ENCODE data around the gene DIP2B. TPM values are rescaled to one million over a fixed set of nuclear protein-coding genes. Genes with fewer than 3 reads are reported as not detected.

Gene DIP2B
- total RNA-seq, 2 experiments from 2014 or later: 17.0 to 24.1 TPM

DNA sequence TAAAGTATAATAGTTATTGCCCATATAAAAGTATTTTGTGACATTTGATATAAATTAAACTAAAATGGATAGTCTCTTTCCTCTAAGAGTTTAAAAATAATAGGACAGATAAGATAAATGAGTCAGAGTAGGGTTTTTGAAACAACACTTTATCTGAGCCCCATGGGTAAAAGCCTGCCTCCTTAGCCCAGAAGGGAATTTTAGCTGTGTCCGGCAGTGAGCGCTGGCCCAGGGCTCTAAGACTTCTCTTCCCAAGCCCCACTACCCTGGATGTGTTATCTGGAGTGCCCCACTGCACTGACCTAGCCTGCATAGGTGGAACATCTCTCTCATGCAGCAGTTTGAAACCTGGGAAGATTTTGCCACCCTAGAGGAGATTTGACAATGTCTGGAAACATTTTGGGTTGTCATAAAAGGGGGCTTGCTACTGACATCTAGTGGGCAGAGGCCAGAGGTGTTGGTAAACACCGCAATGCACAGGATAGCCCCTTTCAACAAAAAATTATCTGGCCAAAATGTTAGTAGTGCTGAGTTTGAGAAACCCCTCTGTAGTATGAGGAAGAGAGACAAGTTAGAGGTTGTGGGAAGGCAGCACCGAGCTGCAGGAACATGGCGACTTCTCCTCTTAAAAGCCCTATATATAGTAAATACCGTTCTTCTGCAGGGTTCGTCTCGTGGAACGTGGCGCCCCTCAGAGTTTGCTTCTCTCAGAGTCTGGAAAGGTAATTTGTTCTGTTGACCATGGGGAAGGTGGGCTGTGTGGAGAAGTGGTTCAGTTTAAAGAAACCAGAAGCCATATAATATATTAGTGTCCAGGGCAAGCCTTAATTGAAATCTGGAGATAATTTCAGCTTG lies 229.9 kb downstream of the DIP2B start:
- Histone ChIP-seq H3K9me3 (ENCODE audit: low read length) (no peaks in the 10 kb centered on the region), H3K4me2 (ENCODE audit: low read length) (no peak overlapping the region), H3K4me3 (ENCODE audit: low read depth, low read length, poor library complexity, severe bottlenecking) (no peak overlapping the region), H4K20me1 (ENCODE audit: insufficient read depth, low read length) (no peaks in the 10 kb centered on the region), H3K9me2 (ENCODE audit: insufficient read depth, low read length) (no peaks in the 10 kb centered on the region), H3K4me1 (ENCODE audit: insufficient read depth, low read length, poor library complexity, severe bottlenecking) (no peaks in the 10 kb centered on the region), H3K79me2 (ENCODE audit: insufficient read depth, low read depth, low read length) (no peaks in the 10 kb centered on the region), H3K36me3 (ENCODE audit: insufficient read depth, low read length) (peaks cover 42% of the 10 kb centered on the region), H3K27ac (ENCODE audit: low read depth, low read length, poor library complexity, severe bottlenecking) (no peak overlapping the region), H2AFZ (ENCODE audit: low read length) (no peak overlapping the region)
- POLR2A ChIA-PET: interaction anchor here (0.6 kb wide), 1 partner anchor 221 kb away, joined by 3 read pairs; no protein-coding TSS in a partner anchor
- intact Hi-C loops (cut with micrococcal nuclease; ENCODE audit: unreplicated experiment): loop anchor here (1.0 kb wide), 1 partner anchor 230 kb away; the partner anchor contains the start of gene DIP2B
- peak; percentile 64 for DNase-seq (ENCODE audit: low spot score)
- CTCF ChIA-PET (ENCODE audit: unreplicated experiment): no interaction called here
- no TSS peak for BruUV-seq (replicated peaks)
- TF ChIP-seq EZH2phosphoT487 (IDR thresholded peaks at IDR 0.05; ENCODE audit: borderline replicate concordance, low read depth, low read length): no peak
- TF ChIP-seq, protein P1, sequence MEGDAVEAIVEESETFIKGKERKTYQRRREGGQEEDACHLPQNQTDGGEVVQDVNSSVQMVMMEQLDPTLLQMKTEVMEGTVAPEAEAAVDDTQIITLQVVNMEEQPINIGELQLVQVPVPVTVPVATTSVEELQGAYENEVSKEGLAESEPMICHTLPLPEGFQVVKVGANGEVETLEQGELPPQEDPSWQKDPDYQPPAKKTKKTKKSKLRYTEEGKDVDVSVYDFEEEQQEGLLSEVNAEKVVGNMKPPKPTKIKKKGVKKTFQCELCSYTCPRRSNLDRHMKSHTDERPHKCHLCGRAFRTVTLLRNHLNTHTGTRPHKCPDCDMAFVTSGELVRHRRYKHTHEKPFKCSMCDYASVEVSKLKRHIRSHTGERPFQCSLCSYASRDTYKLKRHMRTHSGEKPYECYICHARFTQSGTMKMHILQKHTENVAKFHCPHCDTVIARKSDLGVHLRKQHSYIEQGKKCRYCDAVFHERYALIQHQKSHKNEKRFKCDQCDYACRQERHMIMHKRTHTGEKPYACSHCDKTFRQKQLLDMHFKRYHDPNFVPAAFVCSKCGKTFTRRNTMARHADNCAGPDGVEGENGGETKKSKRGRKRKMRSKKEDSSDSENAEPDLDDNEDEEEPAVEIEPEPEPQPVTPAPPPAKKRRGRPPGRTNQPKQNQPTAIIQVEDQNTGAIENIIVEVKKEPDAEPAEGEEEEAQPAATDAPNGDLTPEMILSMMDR (conservative IDR thresholded peaks at IDR 0.05; ENCODE audit: low read length): peak; percentile 94

- no peak for DNase-seq (ENCODE audit: low spot score)
- CTCF ChIA-PET (ENCODE audit: unreplicated experiment): no interaction called here
- intact Hi-C loops (cut with micrococcal nuclease; ENCODE audit: unreplicated experiment): no loop called here
- H3K36me3 ChIP-seq (ENCODE audit: insufficient read depth, low read length): peaks cover 44% of the 10 kb centered on the region
- H3K79me2 ChIP-seq (ENCODE audit: insufficient read depth, low read depth, low read length): no peaks in the 10 kb centered on the region
- no peak overlapping the region for H2AFZ ChIP-seq (ENCODE audit: low read length)
- no peak overlapping the region for H3K27ac ChIP-seq (ENCODE audit: low read depth, low read length, poor library complexity, severe bottlenecking)
- H3K9me3 ChIP-seq (ENCODE audit: low read length): no peaks in the 10 kb centered on the region
- H3K9me2 ChIP-seq (ENCODE audit: insufficient read depth, low read length): no peaks in the 10 kb centered on the region
- no peak overlapping the region for H3K4me2 ChIP-seq (ENCODE audit: low read length)
- TF ChIP-seq, protein P1 (conservative IDR thresholded peaks at IDR 0.05; ENCODE audit: low read length): no peak
- TF ChIP-seq EZH2phosphoT487 (IDR thresholded peaks at IDR 0.05; ENCODE audit: borderline replicate concordance, low read depth, low read length): no peak
- H4K20me1 ChIP-seq (ENCODE audit: insufficient read depth, low read length): no peaks in the 10 kb centered on the region
- POLR2A ChIA-PET: no interaction called here
- no peak overlapping the region for H3K4me3 ChIP-seq (ENCODE audit: low read depth, low read length, poor library complexity, severe bottlenecking)
- no peaks in the 10 kb centered on the region for H3K4me1 ChIP-seq (ENCODE audit: insufficient read depth, low read length, poor library complexity, severe bottlenecking)
- BruUV-seq (replicated peaks): no TSS peak
Observed at GRCh38 chr12:50739611-50740010, 234.8 kb downstream of the DIP2B start.

DNA sequence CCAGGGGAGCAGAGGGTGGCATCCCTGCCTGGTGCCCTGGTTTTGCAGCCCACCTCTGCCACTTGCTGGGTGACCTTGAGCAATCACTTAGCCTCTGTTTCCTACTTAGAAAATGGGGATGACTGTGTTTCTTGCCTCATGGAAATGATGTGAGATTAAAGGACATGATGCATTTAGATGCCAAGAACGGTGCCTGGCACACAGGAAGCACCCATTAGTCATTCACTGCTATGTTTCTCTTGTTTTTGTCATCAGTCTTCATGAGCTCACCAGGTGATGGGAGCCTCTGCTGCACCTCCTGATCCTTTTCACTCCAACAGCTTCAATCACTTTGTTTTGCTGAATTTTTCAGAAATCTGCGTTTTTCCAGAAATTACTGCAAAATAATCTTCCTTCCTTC lies 235.5 kb downstream of the DIP2B start:
- H3K9me2 ChIP-seq (ENCODE audit: insufficient read depth, low read length): no peaks in the 10 kb centered on the region
- H3K9me3 ChIP-seq (ENCODE audit: low read length): no peaks in the 10 kb centered on the region
- TF ChIP-seq EZH2phosphoT487 (IDR thresholded peaks at IDR 0.05; ENCODE audit: borderline replicate concordance, low read depth, low read length): no peak
- TF ChIP-seq, protein P1 (conservative IDR thresholded peaks at IDR 0.05; ENCODE audit: low read length): no peak
- no peak overlapping the region for H3K4me2 ChIP-seq (ENCODE audit: low read length)
- H3K27ac ChIP-seq (ENCODE audit: low read depth, low read length, poor library complexity, severe bottlenecking): no peak overlapping the region
- ChIA-PET POLR2A (no interaction called here), CTCF (ENCODE audit: unreplicated experiment) (no interaction called here)
- H4K20me1 ChIP-seq (ENCODE audit: insufficient read depth, low read length): no peaks in the 10 kb centered on the region
- peaks cover 51% of the 10 kb centered on the region for H3K36me3 ChIP-seq (ENCODE audit: insufficient read depth, low read length)
- no peaks in the 10 kb centered on the region for H3K4me1 ChIP-seq (ENCODE audit: insufficient read depth, low read length, poor library complexity, severe bottlenecking)
- H3K79me2 ChIP-seq (ENCODE audit: insufficient read depth, low read depth, low read length): no peaks in the 10 kb centered on the region
- no peak for DNase-seq (ENCODE audit: low spot score)
- no peak overlapping the region for H3K4me3 ChIP-seq (ENCODE audit: low read depth, low read length, poor library complexity, severe bottlenecking)
- intact Hi-C loops (cut with micrococcal nuclease; ENCODE audit: unreplicated experiment): no loop called here
- no TSS peak for BruUV-seq (replicated peaks)
- H2AFZ ChIP-seq (ENCODE audit: low read length): no peak overlapping the region
